Activated effector memory CD4-positive, alpha-beta T cell treated with Interleukin-2 at 50 U/mL for 16 hours (primary cell): ENCODE results near the gene HNRNPA2B1.

Experiments used
- DNase-seq: peaks from one replicate; pipeline ENCODE4 v3.0.0-alpha.2; 2020

HNRNPA2B1 gene

DNA sequence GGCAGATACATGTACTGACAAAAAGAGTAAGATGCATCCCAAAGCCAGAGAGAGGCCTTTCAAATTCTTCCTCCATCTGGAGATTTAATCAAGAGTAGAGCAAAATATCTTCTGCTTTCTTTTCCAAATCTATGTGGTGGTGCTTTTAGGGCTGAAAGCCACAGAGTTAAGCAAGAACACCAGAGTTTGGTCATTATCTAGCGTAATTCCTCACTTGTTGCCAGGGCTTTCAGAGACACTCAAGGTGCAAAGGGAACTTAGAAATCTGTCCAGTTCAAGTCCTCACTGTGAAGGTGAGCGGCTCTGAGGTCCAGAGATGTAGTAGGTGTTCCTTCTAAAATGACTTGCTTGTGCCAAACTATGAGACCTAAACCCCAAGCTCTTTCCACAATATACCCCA lies 59.5 kb downstream of the HNRNPA2B1 start:
- DNase-seq, result no peak

DNA sequence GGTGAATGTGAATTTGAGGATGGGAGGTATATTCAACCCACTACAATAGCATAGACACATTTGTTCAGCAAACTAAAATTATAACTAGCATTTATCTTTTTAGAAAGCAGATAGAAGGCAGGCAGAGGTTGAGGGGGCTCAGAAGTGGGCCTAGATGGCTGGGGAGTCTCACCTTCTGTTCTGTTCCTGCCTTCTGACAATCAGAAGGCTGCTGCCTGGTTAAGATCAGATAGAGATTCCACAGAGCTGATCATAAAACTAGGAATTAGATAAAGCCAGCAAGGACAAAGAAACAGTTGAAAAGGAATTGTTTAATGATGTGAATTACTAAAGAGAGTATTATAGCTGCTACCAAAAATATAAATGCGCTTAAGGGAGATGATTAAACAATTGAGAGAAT lies 60.2 kb downstream of the HNRNPA2B1 start:
- DNase-seq, result no peak
